ENCODE data around the gene CTSA.

Gene CTSA

DNA sequence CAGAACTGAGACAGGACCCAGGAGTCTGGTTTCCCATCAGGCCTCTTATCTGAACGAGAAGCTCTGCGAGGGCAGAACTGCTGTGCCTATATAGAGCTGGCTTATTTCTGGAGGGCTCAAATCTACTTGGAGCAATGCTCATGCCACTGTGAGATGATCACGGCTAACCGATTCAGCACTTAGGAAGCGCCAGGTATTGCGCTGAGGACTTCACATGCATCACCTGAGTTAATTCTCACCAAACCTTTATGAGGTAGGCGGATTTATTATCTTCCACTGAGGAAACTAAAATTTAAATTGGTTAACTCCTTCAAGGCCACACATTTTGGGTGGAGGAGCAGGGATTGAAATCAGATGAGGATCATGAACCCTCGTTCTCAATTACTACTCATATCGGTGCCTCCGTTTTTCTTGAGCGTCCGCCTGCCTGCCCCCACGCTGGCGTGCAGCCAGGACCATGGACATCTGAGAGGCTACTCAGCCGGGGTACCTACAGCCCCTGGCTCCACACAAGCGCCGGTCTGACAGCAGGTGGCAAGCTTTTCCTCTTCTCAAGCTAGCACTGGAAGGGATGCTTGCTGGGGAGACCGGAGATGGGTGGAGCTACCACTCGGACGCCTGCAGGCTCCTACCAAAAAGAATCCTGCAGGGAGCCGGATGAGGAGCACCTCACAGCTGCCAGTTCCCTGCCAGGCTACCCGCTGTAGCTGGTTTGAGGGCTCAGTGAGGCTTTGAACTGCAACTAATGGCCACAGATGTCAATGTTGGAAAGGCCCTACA, 42.3 kb downstream of the CTSA start:
- DNase-seq (ENCODE audit: extremely low spot score, insufficient read length, low read depth) (peak; percentile 60), FAIRE-seq (peak; percentile 47)

- no peak for FAIRE-seq
Measured at GRCh38 chr20:45934046-45934585, 43.0 kb downstream of the CTSA start.

DNA sequence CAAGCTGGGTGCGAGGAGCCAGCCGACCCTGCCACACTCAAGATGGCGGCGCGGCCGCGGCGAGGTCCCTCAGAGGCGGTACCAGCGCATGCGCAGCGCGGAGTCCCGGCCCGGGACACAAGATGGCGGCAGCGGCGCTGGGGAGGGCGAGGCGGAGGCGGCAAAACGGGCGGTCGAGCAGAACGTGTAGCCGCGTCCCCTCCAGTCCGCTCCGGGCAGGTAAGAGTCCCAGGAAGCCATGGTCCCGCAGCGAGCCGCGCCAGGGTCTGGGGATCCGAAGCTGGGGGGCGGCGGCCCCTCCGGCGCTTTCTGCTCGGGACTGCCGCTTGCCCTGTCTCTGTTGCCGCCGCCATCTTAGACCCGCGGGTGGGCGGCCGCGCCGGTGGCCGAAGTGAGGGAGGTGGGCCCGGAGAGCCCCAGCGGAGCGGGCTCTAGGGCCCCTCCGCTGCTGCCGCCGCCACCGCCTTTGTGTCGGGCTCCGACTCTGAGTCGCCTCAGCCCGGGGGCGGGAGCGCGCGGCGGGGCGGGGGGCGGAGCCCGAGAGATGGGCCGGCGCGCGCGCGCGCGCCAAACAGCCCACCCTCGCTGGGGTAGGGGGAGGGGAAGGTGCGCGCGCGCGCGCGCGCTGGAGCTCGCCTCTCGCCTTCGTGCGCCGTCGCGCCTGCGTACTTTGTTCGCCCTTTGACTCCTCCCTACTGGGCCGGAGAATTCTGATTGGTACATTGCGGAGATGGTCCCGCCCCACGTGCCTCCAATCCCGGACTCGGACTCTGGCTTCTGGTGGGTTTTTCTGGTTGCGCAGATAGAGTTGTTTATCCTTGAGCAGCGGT, 43.7 kb downstream of the CTSA start, which contains the start of gene PCIF1:
Gene PCIF1 (plus strand): TSS at position 98 of the 830 bp plus-strand sequence. CDS start 4,317 bp downstream, outside the sequence.
- DNase-seq (ENCODE audit: extremely low spot score, insufficient read length, low read depth) = peak; percentile 95
- peak; percentile 95 for FAIRE-seq

More at GRCh38 chr20:45934046-45934585, 43.0 kb downstream of the CTSA start:
- DNase-seq (ENCODE audit: extremely low spot score, insufficient read length, low read depth) = no peak

GRCh38 chr20:45935416-45936046, 44.4 kb downstream of the CTSA start:
- no peak for DNase-seq (ENCODE audit: extremely low spot score, insufficient read length, low read depth)
- no peak for FAIRE-seq

- DNase-seq (ENCODE audit: extremely low spot score, insufficient read length, low read depth) = no peak
- FAIRE-seq = no peak
Measured at GRCh38 chr20:45937765-45938164, 46.6 kb downstream of the CTSA start.

GRCh38 chr20:45938727-45939438, 47.7 kb downstream of the CTSA start:
- no peak for FAIRE-seq
- DNase-seq (ENCODE audit: extremely low spot score, insufficient read length, low read depth) = no peak

- DNase-seq (ENCODE audit: extremely low spot score, insufficient read length, low read depth) = no peak
- FAIRE-seq = no peak
Measured at GRCh38 chr20:45940053-45940452, 48.9 kb downstream of the CTSA start.

- DNase-seq (ENCODE audit: extremely low spot score, insufficient read length, low read depth) = no peak
- no peak for FAIRE-seq
Measured at GRCh38 chr20:45940469-45940868, 49.3 kb downstream of the CTSA start.

- DNase-seq (ENCODE audit: extremely low spot score, insufficient read length, low read depth) = no peak
- FAIRE-seq = no peak
Measured at GRCh38 chr20:45943613-45944012, 52.5 kb downstream of the CTSA start.

GRCh38 chr20:45944151-45944964, 53.2 kb downstream of the CTSA start:
- DNase-seq (ENCODE audit: extremely low spot score, insufficient read length, low read depth) (no peak), FAIRE-seq (no peak)

DNA sequence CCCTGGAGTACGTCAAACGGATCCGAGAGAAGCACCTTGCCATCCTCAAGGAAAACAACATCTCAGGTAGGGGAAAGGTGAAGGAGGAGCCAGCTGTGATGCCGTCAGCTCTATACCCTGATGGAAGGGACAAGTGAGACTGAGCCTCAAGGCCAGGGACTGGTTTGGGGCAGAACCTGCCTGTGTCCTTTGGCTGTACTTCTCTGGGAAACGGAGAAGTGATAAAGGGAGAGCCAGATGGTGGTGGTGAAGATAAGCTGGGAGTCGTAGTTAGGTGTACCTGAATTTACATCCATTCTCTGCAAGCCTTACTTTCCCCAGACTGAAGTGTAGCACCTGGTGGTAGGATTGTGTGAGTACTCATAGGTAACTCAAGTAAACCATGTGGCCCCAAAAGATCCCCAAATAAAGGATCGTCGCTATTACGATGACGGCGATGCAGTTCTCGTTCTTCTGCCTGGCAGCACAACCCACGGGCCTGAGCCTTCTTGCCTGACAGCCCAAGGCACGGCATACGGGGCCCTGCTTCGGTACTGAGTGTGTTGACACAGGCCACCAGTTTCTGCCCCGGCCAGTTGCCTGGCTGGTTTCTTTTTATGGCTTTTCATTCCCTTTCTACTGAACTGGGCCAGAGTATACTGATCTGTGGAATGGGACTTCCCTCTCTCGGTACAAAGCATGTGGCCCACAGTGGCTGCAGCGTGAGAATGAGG, 54.0 kb downstream of the CTSA start:
- FAIRE-seq = no peak
- DNase-seq (ENCODE audit: extremely low spot score, insufficient read length, low read depth) = no peak

DNA sequence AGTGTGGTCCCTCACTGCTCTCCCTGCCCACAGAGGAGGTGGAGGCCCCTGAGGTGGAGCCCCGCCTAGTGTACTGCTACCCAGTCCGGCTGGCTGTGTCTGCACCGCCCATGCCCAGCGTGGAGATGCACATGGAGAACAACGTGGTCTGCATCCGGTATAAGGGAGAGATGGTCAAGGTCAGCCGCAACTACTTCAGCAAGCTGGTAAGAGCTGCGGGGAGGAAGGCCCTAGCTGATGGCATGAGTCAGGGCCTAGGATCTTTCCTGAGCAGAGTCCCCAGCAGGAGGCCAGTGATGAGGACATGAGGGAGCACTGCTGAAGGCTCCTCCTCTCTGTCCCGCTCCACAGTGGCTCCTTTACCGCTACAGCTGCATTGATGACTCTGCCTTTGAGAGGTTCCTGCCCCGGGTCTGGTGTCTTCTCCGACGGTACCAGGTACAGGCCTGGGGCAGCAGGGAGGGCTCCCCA, 54.6 kb downstream of the CTSA start:
- FAIRE-seq = no peak
- DNase-seq (ENCODE audit: extremely low spot score, insufficient read length, low read depth) = no peak

DNA sequence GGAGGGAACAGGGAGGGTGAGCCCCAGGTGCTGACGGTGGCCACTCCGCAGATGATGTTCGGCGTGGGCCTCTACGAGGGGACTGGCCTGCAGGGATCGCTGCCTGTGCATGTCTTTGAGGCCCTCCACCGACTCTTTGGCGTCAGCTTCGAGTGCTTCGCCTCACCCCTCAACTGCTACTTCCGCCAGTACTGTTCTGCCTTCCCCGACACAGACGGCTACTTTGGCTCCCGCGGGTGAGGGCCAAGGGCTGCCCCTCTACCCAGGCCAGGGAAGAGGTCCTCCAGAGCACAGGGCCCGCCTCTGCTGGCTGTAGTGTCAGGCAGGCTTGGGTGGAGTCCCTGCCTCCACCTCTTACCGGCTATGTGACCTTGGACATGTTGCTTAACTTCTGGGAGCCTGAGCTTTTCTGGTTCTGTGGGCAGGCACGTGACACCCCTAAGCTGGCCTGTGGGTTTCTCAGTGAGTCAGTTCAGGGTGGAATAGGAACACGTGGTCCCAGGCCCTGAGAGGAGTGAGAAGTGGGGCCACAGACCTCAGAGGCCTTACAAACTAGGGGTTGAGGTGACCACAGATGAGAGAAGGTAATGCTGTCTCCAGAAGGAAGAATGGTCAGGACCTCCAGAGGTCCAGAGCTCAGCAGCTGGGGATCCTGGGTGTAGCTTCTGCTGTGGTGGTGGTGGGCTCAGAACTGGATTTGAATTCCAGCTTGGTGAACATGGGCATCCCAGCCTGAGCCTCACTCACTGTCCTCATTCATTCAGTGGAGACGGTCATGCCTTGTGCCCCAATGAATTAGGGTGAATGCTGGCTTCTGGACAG, 55.2 kb downstream of the CTSA start:
- no peak for FAIRE-seq
- no peak for DNase-seq (ENCODE audit: extremely low spot score, insufficient read length, low read depth)

DNA sequence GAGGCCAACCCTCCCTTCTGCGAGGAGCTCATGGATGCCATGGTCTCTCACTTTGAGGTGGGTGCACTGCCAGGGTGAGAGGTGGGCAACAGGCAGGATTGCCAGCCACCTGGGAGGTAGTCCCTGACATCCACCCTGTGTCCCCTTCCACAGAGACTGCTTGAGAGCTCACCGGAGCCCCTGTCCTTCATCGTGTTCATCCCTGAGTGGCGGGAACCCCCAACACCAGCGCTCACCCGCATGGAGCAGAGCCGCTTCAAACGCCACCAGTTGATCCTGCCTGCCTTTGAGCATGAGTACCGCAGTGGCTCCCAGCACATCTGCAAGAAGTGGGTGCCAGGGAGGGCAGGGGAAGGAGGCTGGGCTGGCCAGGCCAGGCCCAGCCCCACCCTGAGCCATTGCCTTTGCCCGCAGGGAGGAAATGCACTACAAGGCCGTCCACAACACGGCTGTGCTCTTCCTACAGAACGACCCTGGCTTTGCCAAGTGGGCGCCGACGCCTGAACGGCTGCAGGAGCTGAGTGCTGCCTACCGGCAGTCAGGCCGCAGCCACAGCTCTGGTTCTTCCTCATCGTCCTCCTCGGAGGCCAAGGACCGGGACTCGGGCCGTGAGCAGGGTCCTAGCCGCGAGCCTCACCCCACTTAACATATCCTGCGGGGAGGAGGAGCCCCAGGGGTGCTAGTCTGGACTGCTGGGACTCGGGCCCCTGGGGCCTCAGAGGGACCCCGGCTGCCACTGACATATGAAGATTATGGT, 56.2 kb downstream of the CTSA start:
- no peak for DNase-seq (ENCODE audit: extremely low spot score, insufficient read length, low read depth)
- FAIRE-seq = no peak

DNA sequence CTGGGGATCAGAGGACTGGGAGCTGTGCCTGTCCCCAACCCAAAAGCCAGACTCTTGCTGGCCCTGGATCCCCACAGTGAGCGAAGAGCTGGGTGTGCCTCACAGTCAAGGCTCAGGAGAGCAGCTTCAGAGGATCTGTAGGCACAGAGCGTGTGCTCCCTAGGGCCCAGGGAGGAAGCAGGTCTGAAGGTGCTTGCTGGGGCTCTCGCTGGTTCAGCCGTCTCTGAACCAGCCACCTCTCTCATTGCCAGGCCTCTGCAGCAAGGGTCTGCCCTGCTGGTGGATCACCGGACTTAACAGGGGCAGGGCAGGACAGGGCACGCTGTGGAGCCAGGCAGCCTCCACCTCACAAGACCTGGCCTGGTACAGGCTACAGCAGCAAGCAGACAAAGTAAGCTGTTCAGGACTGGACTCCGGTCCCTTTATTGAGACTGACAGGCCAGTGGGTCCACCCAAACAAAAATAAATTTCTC, 57.2 kb downstream of the CTSA start:
- DNase-seq (ENCODE audit: extremely low spot score, insufficient read length, low read depth) (no peak), FAIRE-seq (no peak)

All from GM18507 (cell line).